Activated CD4-positive, alpha-beta T cell treated with anti-CD3 and anti-CD28 coated beads for 36 hours (primary cell): ENCODE measurements around the gene GLA. TPM values are rescaled to one million over a fixed set of nuclear protein-coding genes. Genes with fewer than 3 reads are reported as not detected.

Experiments
- ATAC-seq: fragments of 200-7000 bp; cut with Tn5 transposase; one replicate; pipeline ENCODE4 v1.10.0; 2021; ENCODE audit warnings: mild to moderate bottlenecking, moderate library complexity
- CTCF ChIA-PET: fragments of 350-600 bp; sonication (Branson Sonifier 250); formaldehyde crosslinking; loops from one replicate; lab custom pipeline; 2021; ENCODE audit warnings: antibody characterized with exemption; lab: Charles Lee
- POLR2A ChIA-PET: fragments of 350-600 bp; sonication (Branson Sonifier 250); formaldehyde crosslinking; loops from one replicate; lab custom pipeline; 2021; ENCODE audit warnings: antibody characterized with exemption, inconsistent platforms; lab: Charles Lee
- DNase-seq: peaks from one replicate; pipeline ENCODE4 v3.0.0-alpha.2; 2020
- H3K27ac Mint-ChIP-seq: one replicate; pipeline ENCODE4 v1.8.0; 2021; ENCODE audit warnings: mixed read lengths
- H3K27me3 Mint-ChIP-seq: one replicate; pipeline ENCODE4 v1.8.0; 2021; ENCODE audit warnings: mixed read lengths
- H3K36me3 Mint-ChIP-seq: one replicate; pipeline ENCODE4 v1.8.0; 2021; ENCODE audit warnings: low read depth, mixed read lengths
- H3K4me1 Mint-ChIP-seq: one replicate; pipeline ENCODE4 v1.8.0; 2021; ENCODE audit warnings: mixed read lengths
- H3K4me3 Mint-ChIP-seq: one replicate; pipeline ENCODE4 v1.8.0; 2021; ENCODE audit warnings: mild to moderate bottlenecking, moderate library complexity, mixed read lengths
- H3K9me3 Mint-ChIP-seq: one replicate; pipeline ENCODE4 v1.8.0; 2021; ENCODE audit warnings: low read depth, mixed read lengths
- intact Hi-C, 2 experiments: fragments of 100-400 bp; cut with DNase I in 1 of 2; cut with micrococcal nuclease in 1 of 2; formaldehyde crosslinking; loops; one replicate each; pipeline versions ENCODE4 v1.14.2 to v1.15.1; 2022 to 2024; cut with DNase I, micrococcal nuclease
- total RNA-seq, 2 experiments: library from RNA; stranded (reverse); gene quantifications; one replicate each; pipeline ENCODE4 v1.2.3, GENCODE V29; 2021

GLA gene
- total RNA-seq, 2 experiments from 2014 or later: 32.6 to 42.2 TPM

DNA sequence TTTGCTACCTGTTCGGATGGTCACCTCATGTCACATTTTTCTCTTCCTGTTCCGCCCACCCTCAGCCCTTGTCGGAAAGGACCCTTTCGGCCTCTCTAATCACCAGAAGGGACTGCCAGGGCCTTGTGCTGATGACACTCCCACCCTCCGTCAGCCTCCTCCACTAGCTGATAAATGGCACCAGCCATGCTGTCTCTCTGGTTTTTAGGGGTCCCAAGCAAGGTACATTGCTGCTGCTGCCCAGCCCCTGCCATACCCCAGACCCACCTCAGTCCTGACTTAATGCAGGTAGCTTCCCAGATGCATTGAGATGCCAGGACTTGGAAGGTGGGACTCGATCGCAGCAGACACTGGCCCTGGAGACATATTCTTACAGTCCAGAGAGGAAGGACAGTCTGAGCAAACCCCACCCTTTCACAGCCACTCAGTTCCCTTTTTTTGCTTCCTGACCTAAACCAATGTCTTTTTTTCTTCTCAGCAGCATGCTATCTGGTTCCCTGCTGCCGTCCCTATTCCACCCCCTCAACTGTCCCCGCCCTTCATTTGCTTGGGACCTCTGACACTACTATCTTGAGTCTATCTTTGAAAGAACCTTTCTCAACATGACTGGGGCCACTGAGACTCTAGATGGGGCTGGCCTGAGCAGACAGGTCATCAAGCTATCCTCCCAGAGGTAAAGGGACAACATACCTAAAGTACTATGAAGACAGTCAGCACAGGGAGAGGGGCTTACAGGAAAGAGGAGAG is 21.8 kb downstream of the GLA start, which contains the start of gene BTK:
BTK (minus strand) TSS at position 397 of the 747 bp plus-strand sequence. CDS start 10,907 bp downstream, outside the sequence.
- H3K27ac Mint-ChIP-seq: no peak within 1 kb of the TSS
- no peak within 1 kb of the TSS for H3K4me3 Mint-ChIP-seq
- CTCF ChIA-PET: no interaction called here

DNA sequence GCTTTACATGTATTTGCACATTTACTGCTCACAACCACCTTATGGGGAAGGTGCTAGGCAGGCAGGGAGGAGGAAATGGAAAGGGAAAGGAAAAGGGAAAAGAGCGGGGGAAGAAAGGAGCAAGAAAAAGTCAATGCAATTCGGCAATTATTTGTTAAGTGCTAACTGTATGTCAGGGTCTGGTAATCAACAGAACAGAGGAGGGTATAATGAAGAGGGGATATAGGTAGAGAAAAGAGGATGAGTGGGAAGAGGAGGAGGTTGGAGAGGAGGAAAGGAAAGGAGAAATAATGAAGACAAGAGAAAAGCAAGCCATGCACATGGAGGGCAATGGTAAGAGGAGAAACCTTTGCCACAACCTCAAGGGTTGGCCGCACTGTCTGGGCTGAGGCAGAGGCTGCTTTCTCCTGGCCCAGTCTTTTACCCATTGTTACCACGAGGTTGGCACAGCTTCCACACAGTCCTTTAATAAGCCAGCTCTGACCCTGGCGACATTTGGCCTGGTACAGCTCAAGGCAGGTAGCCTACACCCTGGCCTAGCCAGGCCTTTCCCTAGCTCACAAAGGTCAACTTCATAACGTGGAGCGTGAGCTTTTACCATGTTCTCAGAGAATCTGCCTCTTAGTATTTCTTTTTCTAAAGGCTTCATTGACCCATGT is 22.6 kb downstream of the GLA start:
- H3K9me3 Mint-ChIP-seq: no peaks in the 10 kb centered on the region
- no peak overlapping the region for H3K4me3 Mint-ChIP-seq
- POLR2A ChIA-PET: no interaction called here
- no peak for DNase-seq
- H3K36me3 Mint-ChIP-seq: no peaks in the 10 kb centered on the region
- no peak for ATAC-seq
- CTCF ChIA-PET: no interaction called here
- H3K27me3 Mint-ChIP-seq: peaks cover 3% of the 10 kb centered on the region
- intact Hi-C loops: no loop called here
- H3K27ac Mint-ChIP-seq: no peak overlapping the region
- H3K4me1 Mint-ChIP-seq: no peaks in the 10 kb centered on the region

More for the DNA sequence above, 21.8 kb downstream of the GLA start, which contains the start of gene BTK:
- Mint-ChIP-seq H3K36me3 (peaks cover 2% of the 10 kb centered on the region), H3K9me3 (no peaks in the 10 kb centered on the region), H3K4me1 (no peaks in the 10 kb centered on the region), H3K27me3 (peaks cover 3% of the 10 kb centered on the region)
- ATAC-seq (no peak), DNase-seq (no peak)
- POLR2A ChIA-PET: no interaction called here
- intact Hi-C loops: no loop called here

DNA sequence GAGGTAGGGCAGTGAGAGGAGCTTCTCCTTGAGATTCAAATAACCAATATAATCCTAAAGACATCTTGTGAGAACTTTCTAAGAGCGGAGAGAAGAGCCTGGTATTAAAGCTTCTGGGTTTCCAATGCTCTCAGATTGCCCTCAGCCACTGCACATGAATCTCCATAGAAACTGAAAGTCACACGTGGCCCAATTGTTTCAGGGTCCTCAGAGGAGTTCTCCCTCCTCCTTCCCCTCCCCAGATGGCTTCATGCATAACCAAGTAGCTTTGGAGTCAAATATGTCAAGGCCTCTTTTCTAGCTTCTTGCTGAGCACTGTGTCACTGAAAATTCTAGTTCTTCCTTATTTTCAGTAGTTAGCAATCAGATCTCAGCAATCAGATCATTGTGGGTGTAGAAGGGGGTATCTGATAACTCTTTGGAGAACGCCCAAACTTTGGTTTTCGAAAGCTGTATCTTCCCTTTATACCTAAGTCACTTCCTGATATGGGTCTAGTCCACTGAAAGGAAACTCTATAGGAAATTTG is 24.0 kb downstream of the GLA start:
- intact Hi-C loops: no loop called here
- peaks cover 3% of the 10 kb centered on the region for H3K27me3 Mint-ChIP-seq
- no peak for DNase-seq
- no peak overlapping the region for H3K27ac Mint-ChIP-seq
- no peaks in the 10 kb centered on the region for H3K36me3 Mint-ChIP-seq
- no peaks in the 10 kb centered on the region for H3K4me1 Mint-ChIP-seq
- H3K9me3 Mint-ChIP-seq: no peaks in the 10 kb centered on the region
- ChIA-PET CTCF (interaction anchor here (0.6 kb wide), 1 partner anchor 45 kb away, joined by 3 read pairs; no protein-coding TSS in a partner anchor), POLR2A (no interaction called here)
- no peak for ATAC-seq
- H3K4me3 Mint-ChIP-seq: no peak overlapping the region

DNA sequence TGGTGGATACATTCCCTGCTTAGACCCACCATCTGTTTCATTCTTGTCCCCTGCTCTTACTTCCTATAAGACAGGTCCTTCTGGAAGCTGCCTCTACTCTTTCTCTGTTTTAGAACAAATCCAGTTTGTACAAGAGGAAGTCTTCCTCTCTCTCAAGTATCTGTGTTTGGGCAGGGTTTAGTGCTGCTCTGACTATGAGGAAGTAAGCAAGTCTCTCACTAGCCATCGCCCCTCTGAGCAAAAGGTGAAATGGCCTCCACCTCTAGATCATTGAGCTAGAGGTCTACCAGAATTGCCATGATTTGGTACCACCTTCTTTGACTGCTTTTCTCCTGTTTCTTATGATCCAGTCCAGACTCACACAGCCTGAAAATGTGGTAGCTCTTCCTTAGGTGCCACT is 30.2 kb downstream of the GLA start:
- no peak overlapping the region for H3K4me3 Mint-ChIP-seq
- no peak overlapping the region for H3K27ac Mint-ChIP-seq
- H3K9me3 Mint-ChIP-seq: no peaks in the 10 kb centered on the region
- ChIA-PET CTCF (interaction anchor here (1.2 kb wide), 1 partner anchor 13 kb away, joined by 4 read pairs; the partner anchor contains the start of gene RPL36A), POLR2A (no interaction called here)
- no peaks in the 10 kb centered on the region for H3K4me1 Mint-ChIP-seq
- intact Hi-C loops: no loop called here
- H3K36me3 Mint-ChIP-seq: no peaks in the 10 kb centered on the region
- DNase-seq (no peak), ATAC-seq (no peak)
- no peaks in the 10 kb centered on the region for H3K27me3 Mint-ChIP-seq

DNA sequence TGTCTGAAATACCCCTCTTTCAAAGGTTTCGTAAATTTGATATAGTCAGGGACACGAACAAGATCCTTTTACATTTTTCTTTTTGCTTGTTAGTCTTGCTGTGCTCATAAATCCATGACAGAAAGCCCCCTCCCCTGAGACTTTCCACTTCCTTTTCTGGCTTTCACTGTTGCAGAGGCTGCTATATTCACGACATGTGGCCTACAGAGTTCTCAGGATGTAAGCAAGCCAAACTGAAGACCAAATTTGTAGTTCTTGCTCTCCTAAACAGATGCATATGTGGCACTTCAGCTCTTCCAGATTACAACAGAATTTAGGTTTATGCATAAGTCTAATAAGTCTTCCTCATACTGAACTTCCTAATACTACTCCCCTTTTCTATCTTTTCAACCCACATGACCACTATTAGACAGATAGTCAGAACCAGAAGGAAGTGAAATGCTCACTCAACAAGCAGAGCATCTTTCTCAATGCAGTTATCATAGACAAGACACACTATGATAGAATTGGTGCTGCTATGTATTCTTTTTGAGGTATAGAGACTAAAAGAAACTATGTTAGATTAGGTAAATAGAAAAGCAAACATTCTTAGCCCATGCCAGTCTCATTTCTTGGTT is 36.7 kb downstream of the GLA start:
- CTCF ChIA-PET: no interaction called here
- Mint-ChIP-seq H3K4me3 (no peak overlapping the region), H3K4me1 (peaks cover 2% of the 10 kb centered on the region), H3K9me3 (no peaks in the 10 kb centered on the region), H3K36me3 (no peaks in the 10 kb centered on the region), H3K27ac (no peak overlapping the region), H3K27me3 (no peaks in the 10 kb centered on the region)
- no peak for DNase-seq
- intact Hi-C loops: no loop called here
- no peak for ATAC-seq
- POLR2A ChIA-PET: no interaction called here

DNA sequence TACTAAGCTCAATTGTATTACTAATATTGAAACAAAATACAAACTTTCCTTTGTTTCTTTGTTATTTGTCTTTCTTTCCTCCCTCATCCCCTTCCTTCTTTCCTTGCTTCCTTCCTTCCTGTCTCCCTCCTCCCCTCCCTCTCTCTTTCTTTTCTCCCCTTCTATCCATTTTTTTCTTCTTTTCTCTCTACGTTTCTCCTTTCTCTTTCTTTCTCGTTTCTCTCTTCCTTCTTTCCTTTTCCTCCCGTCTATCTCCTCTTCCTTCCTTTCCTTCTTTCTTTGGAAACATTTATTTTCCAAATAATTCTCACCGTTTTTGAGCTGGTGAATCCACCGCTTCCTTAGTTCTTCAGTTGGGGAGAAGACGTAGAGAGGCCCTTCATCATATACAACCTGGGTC is 38.0 kb downstream of the GLA start:
- Mint-ChIP-seq H3K4me3 (no peak overlapping the region), H3K9me3 (no peaks in the 10 kb centered on the region), H3K27me3 (no peaks in the 10 kb centered on the region), H3K4me1 (peaks cover 2% of the 10 kb centered on the region), H3K36me3 (no peaks in the 10 kb centered on the region), H3K27ac (no peak overlapping the region)
- CTCF ChIA-PET: interaction anchor here (0.7 kb wide), 1 partner anchor 17 kb away, joined by 3 read pairs; no protein-coding TSS in a partner anchor
- no peak for DNase-seq
- POLR2A ChIA-PET: no interaction called here
- ATAC-seq: no peak
- intact Hi-C loops: no loop called here

DNA sequence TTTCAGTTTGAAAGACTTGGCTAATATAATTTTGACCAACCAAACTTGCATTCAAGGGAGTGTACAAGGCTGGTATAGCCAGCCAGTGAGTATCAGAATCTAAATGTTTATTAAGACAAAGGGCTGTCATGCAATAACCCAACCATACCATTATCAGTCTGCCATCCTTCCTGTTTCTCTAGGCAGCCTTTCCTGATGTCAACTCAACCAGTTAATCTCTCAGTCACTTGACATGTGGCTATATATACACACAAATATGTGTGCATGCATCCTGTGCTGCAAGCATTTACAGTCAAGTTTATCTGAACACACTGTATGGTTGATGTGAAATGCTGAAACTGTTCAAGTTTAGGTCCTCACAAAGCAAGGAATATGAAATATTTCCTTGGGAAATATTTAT is 38.9 kb downstream of the GLA start:
- no peak for ATAC-seq
- intact Hi-C loops: no loop called here
- no peaks in the 10 kb centered on the region for H3K36me3 Mint-ChIP-seq
- ChIA-PET CTCF (no interaction called here), POLR2A (interaction anchor here (0.6 kb wide), 1 partner anchor 723 kb away, joined by 3 read pairs; no protein-coding TSS in a partner anchor)
- H3K4me3 Mint-ChIP-seq: no peak overlapping the region
- H3K27me3 Mint-ChIP-seq: no peaks in the 10 kb centered on the region
- H3K9me3 Mint-ChIP-seq: no peaks in the 10 kb centered on the region
- H3K4me1 Mint-ChIP-seq: peaks cover 2% of the 10 kb centered on the region
- no peak overlapping the region for H3K27ac Mint-ChIP-seq
- DNase-seq: no peak

DNA sequence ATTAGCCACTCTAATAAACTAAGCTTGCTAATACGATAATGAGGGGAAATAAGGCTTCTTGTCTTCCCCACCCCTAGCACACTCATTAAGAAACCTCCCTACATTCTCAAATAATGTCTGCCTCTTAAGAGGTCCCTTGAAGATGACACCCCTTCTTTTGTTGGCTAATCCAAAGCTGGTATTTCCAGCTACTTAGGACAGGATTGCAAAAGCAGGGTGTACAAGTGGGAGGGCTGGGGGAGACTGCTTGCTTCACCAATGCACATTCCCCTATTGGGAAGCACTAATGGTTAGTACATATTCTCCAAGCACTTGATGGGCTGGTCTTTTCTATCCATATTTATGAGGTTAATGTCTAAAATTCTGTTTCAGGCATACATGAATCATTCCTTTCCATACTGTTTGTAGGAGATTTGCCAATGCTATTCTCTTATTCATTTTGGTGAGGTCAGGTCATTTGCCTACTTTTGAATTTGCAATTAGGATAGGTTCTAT is 42.4 kb downstream of the GLA start:
- no peaks in the 10 kb centered on the region for H3K36me3 Mint-ChIP-seq
- no peak overlapping the region for H3K4me3 Mint-ChIP-seq
- H3K9me3 Mint-ChIP-seq: no peaks in the 10 kb centered on the region
- ChIA-PET CTCF (no interaction called here), POLR2A (no interaction called here)
- intact Hi-C loops: no loop called here
- ATAC-seq (no peak), DNase-seq (no peak)
- H3K27ac Mint-ChIP-seq: no peak overlapping the region
- H3K27me3 Mint-ChIP-seq: no peaks in the 10 kb centered on the region
- H3K4me1 Mint-ChIP-seq: no peaks in the 10 kb centered on the region

DNA sequence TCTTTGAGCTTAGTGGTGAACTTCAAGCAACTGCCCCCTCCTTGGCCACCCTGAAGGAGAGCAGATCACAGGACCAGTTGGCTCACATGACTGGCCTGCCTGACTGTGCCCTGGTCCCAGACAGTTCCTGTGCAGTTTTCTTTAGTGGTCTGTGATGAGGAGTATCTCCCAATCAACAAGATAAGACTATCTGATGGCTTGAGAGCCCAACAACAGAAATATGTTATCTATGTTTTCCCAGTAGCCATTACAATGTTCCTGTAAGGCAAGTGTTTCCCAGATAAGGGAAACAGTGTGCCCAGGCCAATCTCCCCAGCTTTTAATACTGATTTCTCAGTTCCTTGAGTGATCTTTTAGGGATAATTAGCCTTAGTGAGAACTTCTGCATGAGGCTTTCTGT is 45.0 kb downstream of the GLA start:
- Mint-ChIP-seq H3K27me3 (no peaks in the 10 kb centered on the region), H3K4me1 (peaks cover 2% of the 10 kb centered on the region), H3K4me3 (no peak overlapping the region), H3K27ac (no peak overlapping the region), H3K36me3 (no peaks in the 10 kb centered on the region), H3K9me3 (no peaks in the 10 kb centered on the region)
- POLR2A ChIA-PET: no interaction called here
- no peak for DNase-seq
- CTCF ChIA-PET: interaction anchor here (0.6 to 1.0 kb wide), 2 partner anchors 14 to 33 kb away, joined by 3 read pairs; partner anchors contain the start of gene TIMM8A
- no peak for ATAC-seq
- intact Hi-C loops: no loop called here

DNA sequence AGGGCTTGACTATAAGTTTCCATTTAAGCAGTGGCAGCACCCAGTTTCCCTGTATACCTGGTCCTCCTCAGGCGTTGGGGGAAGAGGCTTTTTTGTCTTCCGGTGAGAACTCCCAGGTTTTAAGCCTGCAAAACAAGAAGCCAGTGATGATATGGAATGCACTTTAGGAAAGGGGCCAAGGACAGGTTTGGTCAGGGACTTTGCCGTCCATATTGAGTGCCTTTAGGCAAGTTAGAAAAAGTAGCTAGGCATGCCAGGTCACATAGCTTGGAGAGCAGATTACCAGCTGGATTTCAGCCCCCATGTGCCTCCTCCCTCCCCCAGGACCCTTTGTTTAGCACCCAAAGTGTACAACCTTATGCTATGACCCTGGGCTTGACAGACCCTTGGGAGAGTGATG is 45.6 kb downstream of the GLA start:
- intact Hi-C loops: no loop called here
- H3K27me3 Mint-ChIP-seq: no peaks in the 10 kb centered on the region
- peaks cover 2% of the 10 kb centered on the region for H3K4me1 Mint-ChIP-seq
- H3K4me3 Mint-ChIP-seq: no peak overlapping the region
- H3K27ac Mint-ChIP-seq: no peak overlapping the region
- no peak for ATAC-seq
- no peaks in the 10 kb centered on the region for H3K9me3 Mint-ChIP-seq
- CTCF ChIA-PET: no interaction called here
- H3K36me3 Mint-ChIP-seq: no peaks in the 10 kb centered on the region
- no peak for DNase-seq
- POLR2A ChIA-PET: no interaction called here

DNA sequence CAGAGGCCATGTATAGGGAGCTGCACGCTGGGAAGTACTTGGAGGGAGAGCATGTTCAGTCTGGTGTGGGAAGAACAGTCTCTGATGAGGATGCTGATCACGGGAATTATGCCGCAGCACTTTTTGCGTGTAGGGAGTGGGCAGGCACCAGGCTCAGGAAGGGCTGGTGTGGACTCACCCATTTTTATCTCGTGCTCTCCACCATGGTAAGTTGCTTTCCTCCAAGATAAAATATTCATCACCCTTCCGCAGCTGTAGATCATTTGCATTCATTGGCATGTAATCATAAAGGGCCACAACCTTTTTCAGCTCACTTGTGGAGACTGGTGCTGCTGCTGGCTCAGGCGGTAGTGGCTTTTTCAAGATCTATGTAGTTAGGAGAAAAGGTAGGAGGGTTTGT is 47.3 kb downstream of the GLA start:
- intact Hi-C loops: no loop called here

More for the DNA sequence above, 47.3 kb downstream of the GLA start:
- POLR2A ChIA-PET: no interaction called here
- Mint-ChIP-seq H3K27me3 (no peaks in the 10 kb centered on the region), H3K4me3 (no peak overlapping the region), H3K36me3 (no peaks in the 10 kb centered on the region), H3K4me1 (peaks cover 2% of the 10 kb centered on the region), H3K27ac (no peak overlapping the region), H3K9me3 (no peaks in the 10 kb centered on the region)
- no peak for DNase-seq
- CTCF ChIA-PET: no interaction called here
- no peak for ATAC-seq
